ENCODE data around the gene UBE2QL1.
"Not testable (repeated sequence)": the region's sequence is repeated elsewhere in the genome, so short reads cannot be mapped to it uniquely, and the experiment has no call there.

Gene UBE2QL1

GRCh38 chr5:6497262-6497661 lies 48.6 kb downstream of the UBE2QL1 start:
- DNase-seq (ENCODE audit: low spot score): peak; percentile 8

- DNase-seq (ENCODE audit: low spot score): no peak
Measured at GRCh38 chr5:6498968-6499367, 50.3 kb downstream of the UBE2QL1 start.

- no peak for DNase-seq (ENCODE audit: low spot score)
Measured at GRCh38 chr5:6501701-6502100, 53.0 kb downstream of the UBE2QL1 start.

GRCh38 chr5:6502421-6502820 lies 53.8 kb downstream of the UBE2QL1 start:
- DNase-seq (ENCODE audit: low spot score): peak; percentile 6

GRCh38 chr5:6503342-6503741 lies 54.7 kb downstream of the UBE2QL1 start:
- DNase-seq (ENCODE audit: low spot score): peak; percentile 3

GRCh38 chr5:6504677-6505415 lies 56.2 kb downstream of the UBE2QL1 start:
- DNase-seq (ENCODE audit: low spot score): peak; percentile 28

GRCh38 chr5:6505416-6505755 lies 56.7 kb downstream of the UBE2QL1 start:
- no peak for DNase-seq (ENCODE audit: low spot score)

GRCh38 chr5:6505783-6506557 lies 57.3 kb downstream of the UBE2QL1 start:
- DNase-seq (ENCODE audit: low spot score): peak; percentile 63

GRCh38 chr5:6506611-6507010 lies 58.0 kb downstream of the UBE2QL1 start:
- peak; percentile 50 for DNase-seq (ENCODE audit: low spot score)

GRCh38 chr5:6508931-6509330 lies 60.3 kb downstream of the UBE2QL1 start:
- peak; percentile 53 for DNase-seq (ENCODE audit: low spot score)

GRCh38 chr5:6510132-6510531 lies 61.5 kb downstream of the UBE2QL1 start:
- peak; percentile 6 for DNase-seq (ENCODE audit: low spot score)

GRCh38 chr5:6510973-6511372 lies 62.3 kb downstream of the UBE2QL1 start:
- DNase-seq (ENCODE audit: low spot score): no peak

- not testable (repeated sequence) for DNase-seq (ENCODE audit: low spot score)
Measured at GRCh38 chr5:6515812-6516211, 67.2 kb downstream of the UBE2QL1 start.

- no peak for DNase-seq (ENCODE audit: low spot score)
Measured at GRCh38 chr5:6516823-6517222, 68.2 kb downstream of the UBE2QL1 start.

- DNase-seq (ENCODE audit: low spot score): peak; percentile 8
Measured at GRCh38 chr5:6517510-6517909, 68.9 kb downstream of the UBE2QL1 start.

GRCh38 chr5:6518298-6519057 lies 69.8 kb downstream of the UBE2QL1 start:
- DNase-seq (ENCODE audit: low spot score): peak; percentile 60

- peak; percentile 52 for DNase-seq (ENCODE audit: low spot score)
Measured at GRCh38 chr5:6520201-6520600, 71.5 kb downstream of the UBE2QL1 start.

GRCh38 chr5:6522331-6522730 lies 73.7 kb downstream of the UBE2QL1 start:
- DNase-seq (ENCODE audit: low spot score): peak; percentile 30

- peak; percentile 52 for DNase-seq (ENCODE audit: low spot score)
Measured at GRCh38 chr5:6522923-6523322, 74.3 kb downstream of the UBE2QL1 start.

GRCh38 chr5:6525422-6525821 lies 76.8 kb downstream of the UBE2QL1 start:
- DNase-seq (ENCODE audit: low spot score): peak; percentile 17

GRCh38 chr5:6525910-6526309 lies 77.3 kb downstream of the UBE2QL1 start:
- no peak for DNase-seq (ENCODE audit: low spot score)

GRCh38 chr5:6527749-6528455 lies 79.2 kb downstream of the UBE2QL1 start:
- DNase-seq (ENCODE audit: low spot score): no peak
